ENCODE data around the gene KCTD12.

DNA sequence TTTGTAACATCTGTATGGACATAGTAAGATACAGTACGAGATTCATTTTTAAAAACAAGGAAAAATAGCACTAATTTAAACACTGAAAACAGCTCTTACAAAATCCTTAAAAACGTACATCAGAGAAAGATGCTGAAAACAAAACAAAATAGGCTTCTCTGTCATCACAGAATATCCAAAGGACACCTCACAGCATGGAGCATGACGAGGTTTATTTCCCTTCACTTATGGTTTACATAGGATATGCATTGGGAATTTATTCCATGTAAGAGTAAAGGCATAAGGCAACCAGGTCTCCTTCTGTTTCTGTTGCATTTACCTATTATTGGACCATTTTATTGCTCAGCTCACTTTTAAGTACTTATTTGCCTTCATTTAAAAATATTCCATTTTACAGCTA lies 3.0 kb downstream of the KCTD12 start:
- TF ChIP-seq, protein P1, sequence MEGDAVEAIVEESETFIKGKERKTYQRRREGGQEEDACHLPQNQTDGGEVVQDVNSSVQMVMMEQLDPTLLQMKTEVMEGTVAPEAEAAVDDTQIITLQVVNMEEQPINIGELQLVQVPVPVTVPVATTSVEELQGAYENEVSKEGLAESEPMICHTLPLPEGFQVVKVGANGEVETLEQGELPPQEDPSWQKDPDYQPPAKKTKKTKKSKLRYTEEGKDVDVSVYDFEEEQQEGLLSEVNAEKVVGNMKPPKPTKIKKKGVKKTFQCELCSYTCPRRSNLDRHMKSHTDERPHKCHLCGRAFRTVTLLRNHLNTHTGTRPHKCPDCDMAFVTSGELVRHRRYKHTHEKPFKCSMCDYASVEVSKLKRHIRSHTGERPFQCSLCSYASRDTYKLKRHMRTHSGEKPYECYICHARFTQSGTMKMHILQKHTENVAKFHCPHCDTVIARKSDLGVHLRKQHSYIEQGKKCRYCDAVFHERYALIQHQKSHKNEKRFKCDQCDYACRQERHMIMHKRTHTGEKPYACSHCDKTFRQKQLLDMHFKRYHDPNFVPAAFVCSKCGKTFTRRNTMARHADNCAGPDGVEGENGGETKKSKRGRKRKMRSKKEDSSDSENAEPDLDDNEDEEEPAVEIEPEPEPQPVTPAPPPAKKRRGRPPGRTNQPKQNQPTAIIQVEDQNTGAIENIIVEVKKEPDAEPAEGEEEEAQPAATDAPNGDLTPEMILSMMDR (conservative IDR thresholded peaks at IDR 0.05; ENCODE audit: low read length): no peak
- TF ChIP-seq EZH2phosphoT487 (IDR thresholded peaks at IDR 0.05; ENCODE audit: borderline replicate concordance, low read depth, low read length): no peak
